Upper lobe of left lung (tissue), 6 donors: ENCODE data around the gene C13orf46. TPM values are rescaled to one million over a fixed set of nuclear protein-coding genes. Genes with fewer than 3 reads are reported as not detected.
A peak's percentile ranks its signal among the peaks of the same experiment; 100 is the strongest.

Source experiments
- ATAC-seq, 2 donors: fragments of 200-7000 bp; cut with Tn5 transposase; one replicate each; pipeline ENCODE4 v1.9.1; 2022; ENCODE audit warnings: mild to moderate bottlenecking in 2 of 2, moderate library complexity in 2 of 2; ENCODE audit not compliant: low FRiP score in 2 of 2
- DNase-seq, 2 donors: peaks; one replicate each; pipeline ENCODE4 v3.0.0-alpha.2; 2019 to 2020
- H3K27ac ChIP-seq, 4 donors: fragments of 200-600 bp; sonication (generic); one replicate each; pipeline ENCODE4 v1.5.1; 2016 to 2019
- H3K27me3 ChIP-seq, 4 donors: fragments of 200-600 bp; sonication (generic); one replicate each; pipeline ENCODE4 v1.5.1; 2017 to 2019
- H3K36me3 ChIP-seq, 4 donors: fragments of 200-600 bp; sonication (generic); one replicate each; pipeline ENCODE4 v1.5.1; 2016 to 2019
- H3K4me1 ChIP-seq, 4 donors: fragments of 200-600 bp; sonication (generic); one replicate each; pipeline ENCODE4 v1.5.1; 2018 to 2019
- H3K4me3 ChIP-seq, 4 donors: fragments of 200-600 bp; sonication (generic); one replicate each; pipeline ENCODE4 v1.5.1; 2017 to 2019; ENCODE audit warnings: mild to moderate bottlenecking in 2 of 4, moderate library complexity in 1 of 4
- H3K9me3 ChIP-seq, 4 donors: fragments of 200-600 bp; sonication (generic); one replicate each; pipeline ENCODE4 v1.5.1; 2018 to 2019
- CTCF ChIP-seq, 6 experiments: fragments of 450-650 bp in 4 of 6; fragments of 200-600 bp in 2 of 6; sonication (generic) in 2 of 6; IDR thresholded peaks; one replicate each; pipeline ENCODE4 v1.5.1; 2016 to 2019; ENCODE audit warnings: antibody characterized with exemption in 6 of 6
- EP300 ChIP-seq, 4 donors: sonication (generic); formaldehyde crosslinking; IDR thresholded peaks; one replicate each; pipeline ENCODE4 v1.5.1; 2017; ENCODE audit warnings: antibody characterized with exemption in 4 of 4, control low read depth in 2 of 4
- POLR2A ChIP-seq, 4 donors: fragments of 450-650 bp; IDR thresholded peaks; one replicate each; pipeline ENCODE4 v1.5.1; 2016 to 2017; ENCODE audit warnings: antibody characterized with exemption in 4 of 4, mild to moderate bottlenecking in 2 of 4
- POLR2AphosphoS5 ChIP-seq, 2 donors: sonication (generic); formaldehyde crosslinking; IDR thresholded peaks; one replicate each; pipeline ENCODE4 v1.5.1; 2017; ENCODE audit warnings: antibody characterized with exemption in 2 of 2
- WGBS, 2 donors: methylation state at CpG; one replicate each; pipeline ENCODE4 v1.1.5; 2017 to 2018; 5-methylcytosine and 5-hydroxymethylcytosine counted together
- total RNA-seq, 6 donors: library from RNA; depleted of rRNA in 4 of 6; stranded (reverse); fragments of >200 nt in 4 of 6; gene quantifications; one replicate each; pipeline versions ENCODE4 v1.1.0 to v1.2.1, GENCODE V29; 2016 to 2021
- donor health status: DM: no; HTN: no; CAD: no; lungs with moderate emphysema.
- donor health status: DM: no; HTN: yes; CAD: no; lungs with severe emphysema.

C13orf46 gene
- total RNA-seq = 10 to 100 TPM in 5 of 6 donors, 1 to 10 TPM in 1; 5.5 to 44.0 (median 14.7) TPM

GRCh38 chr13:113973218-113974164 is at the start of gene C13orf46:
Gene C13orf46 (minus strand): TSS chr13:113974076. CDS start chr13:113973997, 79 bp downstream.
- peaks cover 2 to 38% (median 15%) of the 10 kb centered on the region in 4 donors for H3K36me3 ChIP-seq
- WGBS, 2 donors = 94% methylated on average over 27 to 43 of the region's 44 CpGs
- peaks cover 4 to 21% (median 9%) of the 10 kb centered on the region in 4 donors for H3K4me1 ChIP-seq
- no peaks in the 10 kb centered on the region for H3K27me3 ChIP-seq
- ATAC-seq (no peak), DNase-seq (peak in 1 of 2 donors; percentile 74)
- H3K27ac ChIP-seq = peak within 1 kb of the TSS in 3 of 4 donors; percentile 4 to 43 (median 36)
- TF ChIP-seq POLR2AphosphoS5 (IDR thresholded peaks at IDR 0.05) = no peak
- no peak for TF ChIP-seq POLR2A (IDR thresholded peaks at IDR 0.05)
- TF ChIP-seq EP300 (IDR thresholded peaks at IDR 0.05) = no peak
- TF ChIP-seq CTCF (IDR thresholded peaks at IDR 0.05) = no peak
- no peaks in the 10 kb centered on the region for H3K9me3 ChIP-seq
- no peak within 1 kb of the TSS for H3K4me3 ChIP-seq

- Histone ChIP-seq H3K36me3 (peaks cover 0 to 62% (median 44%) of the 10 kb centered on the region in 4 donors), H3K27me3 (no peaks in the 10 kb centered on the region)
- WGBS, 2 donors = 79 to 87% methylated on average over 4 to 12 of the region's 12 CpGs
Measured at GRCh38 chr13:114022876-114023275, 49.0 kb upstream of the C13orf46 start.

GRCh38 chr13:114022309-114022669 is 48.4 kb upstream of the C13orf46 start:
- peaks cover 0 to 67% (median 47%) of the 10 kb centered on the region in 4 donors for H3K36me3 ChIP-seq
- no peaks in the 10 kb centered on the region for H3K9me3 ChIP-seq
- H3K4me1 ChIP-seq = peaks cover 8 to 14% (median 9%) of the 10 kb centered on the region in 4 donors
- H3K4me3 ChIP-seq = no peak overlapping the region
- H3K27me3 ChIP-seq = no peaks in the 10 kb centered on the region
- ATAC-seq (no peak), DNase-seq (peak in 1 of 2 donors; percentile 38)
- no peak for TF ChIP-seq POLR2A (IDR thresholded peaks at IDR 0.05)
- no peak for TF ChIP-seq EP300 (IDR thresholded peaks at IDR 0.05)
- no peak for TF ChIP-seq CTCF (IDR thresholded peaks at IDR 0.05)
- TF ChIP-seq POLR2AphosphoS5 (IDR thresholded peaks at IDR 0.05) = no peak
- WGBS, 2 donors = 89 to 95% methylated on average over 3 to 9 of the region's 9 CpGs
- no peak overlapping the region for H3K27ac ChIP-seq

More at GRCh38 chr13:114022876-114023275, 49.0 kb upstream of the C13orf46 start:
- peaks cover 9 to 20% (median 14%) of the 10 kb centered on the region in 4 donors for H3K4me1 ChIP-seq
- no peak overlapping the region for H3K27ac ChIP-seq
- ATAC-seq (no peak), DNase-seq (peak in 1 of 2 donors; percentile 56)
- H3K4me3 ChIP-seq = no peak overlapping the region
- H3K9me3 ChIP-seq = no peaks in the 10 kb centered on the region
- TF ChIP-seq POLR2AphosphoS5 (IDR thresholded peaks at IDR 0.05) (no peak), CTCF (IDR thresholded peaks at IDR 0.05) (no peak), POLR2A (IDR thresholded peaks at IDR 0.05) (no peak), EP300 (IDR thresholded peaks at IDR 0.05) (no peak)

- Histone ChIP-seq H3K27me3 (no peaks in the 10 kb centered on the region), H3K27ac (no peak overlapping the region), H3K36me3 (peaks cover 0 to 69% (median 47%) of the 10 kb centered on the region in 4 donors), H3K4me1 (peaks cover 5 to 9% (median 7%) of the 10 kb centered on the region in 4 donors), H3K9me3 (no peaks in the 10 kb centered on the region), H3K4me3 (no peak overlapping the region)
- 89 to 90% methylated on average over 10 to 25 of the region's 25 CpGs for WGBS, 2 donors
- ATAC-seq (no peak), DNase-seq (peak in 1 of 2 donors; percentile 46)
- TF ChIP-seq EP300 (IDR thresholded peaks at IDR 0.05) (no peak), POLR2A (IDR thresholded peaks at IDR 0.05) (no peak)
Measured at GRCh38 chr13:114021464-114022308, 47.8 kb upstream of the C13orf46 start.
